Sigmoid colon (tissue), 4 donors: ENCODE measurements around the gene CCDC136.

Experiments
- EP300 ChIP-seq, 4 donors: sonication (generic); formaldehyde crosslinking; IDR thresholded peaks; one replicate each; pipeline ENCODE4 v1.6.1; 2017; ENCODE audit warnings: antibody characterized with exemption in 4 of 4
- POLR2A ChIP-seq, 2 donors: fragments of 450-650 bp; IDR thresholded peaks; one replicate each; pipeline ENCODE4 v1.6.1; 2016; ENCODE audit warnings: antibody characterized with exemption in 2 of 2, mild to moderate bottlenecking in 2 of 2, moderate library complexity in 2 of 2
- POLR2AphosphoS5 ChIP-seq, 4 donors: sonication (generic); formaldehyde crosslinking; IDR thresholded peaks; one replicate each; pipeline ENCODE4 v1.6.1; 2017; ENCODE audit warnings: antibody characterized with exemption in 4 of 4
- TF ChIP-seq, protein P1 (sequence below), 4 experiments: fragments of 450-650 bp in 3 of 4; fragments of 200-600 bp in 1 of 4; IDR thresholded peaks; one replicate each; pipeline ENCODE4 v1.5.1; 2016 to 2019; ENCODE audit warnings: antibody characterized with exemption in 4 of 4, mild to moderate bottlenecking in 3 of 4, moderate library complexity in 2 of 4

DNA sequence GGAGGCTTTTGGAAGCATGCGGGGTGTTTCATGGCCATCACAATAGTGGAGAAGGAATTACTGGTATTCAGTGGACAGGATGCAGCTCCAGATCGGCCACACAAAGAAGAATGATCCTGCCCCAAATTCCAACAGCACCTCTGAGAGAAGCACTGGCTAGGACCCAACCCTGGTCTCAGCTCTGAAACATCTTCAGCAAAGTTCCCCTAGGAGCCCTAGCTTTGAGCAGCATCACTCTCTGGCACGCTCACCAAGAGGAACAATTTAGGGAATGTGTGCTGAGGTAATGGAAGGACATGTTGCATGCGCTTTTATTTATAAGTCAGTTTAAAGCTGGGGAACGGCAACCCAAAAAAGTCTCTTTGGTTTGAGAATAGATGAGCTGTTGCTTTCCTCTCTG, 10.6 kb upstream of the CCDC136 start:
- TF ChIP-seq POLR2AphosphoS5 (IDR thresholded peaks at IDR 0.05) (no peak), EP300 (IDR thresholded peaks at IDR 0.05) (no peak), POLR2A (IDR thresholded peaks at IDR 0.05) (no peak)
- TF ChIP-seq, protein P1, sequence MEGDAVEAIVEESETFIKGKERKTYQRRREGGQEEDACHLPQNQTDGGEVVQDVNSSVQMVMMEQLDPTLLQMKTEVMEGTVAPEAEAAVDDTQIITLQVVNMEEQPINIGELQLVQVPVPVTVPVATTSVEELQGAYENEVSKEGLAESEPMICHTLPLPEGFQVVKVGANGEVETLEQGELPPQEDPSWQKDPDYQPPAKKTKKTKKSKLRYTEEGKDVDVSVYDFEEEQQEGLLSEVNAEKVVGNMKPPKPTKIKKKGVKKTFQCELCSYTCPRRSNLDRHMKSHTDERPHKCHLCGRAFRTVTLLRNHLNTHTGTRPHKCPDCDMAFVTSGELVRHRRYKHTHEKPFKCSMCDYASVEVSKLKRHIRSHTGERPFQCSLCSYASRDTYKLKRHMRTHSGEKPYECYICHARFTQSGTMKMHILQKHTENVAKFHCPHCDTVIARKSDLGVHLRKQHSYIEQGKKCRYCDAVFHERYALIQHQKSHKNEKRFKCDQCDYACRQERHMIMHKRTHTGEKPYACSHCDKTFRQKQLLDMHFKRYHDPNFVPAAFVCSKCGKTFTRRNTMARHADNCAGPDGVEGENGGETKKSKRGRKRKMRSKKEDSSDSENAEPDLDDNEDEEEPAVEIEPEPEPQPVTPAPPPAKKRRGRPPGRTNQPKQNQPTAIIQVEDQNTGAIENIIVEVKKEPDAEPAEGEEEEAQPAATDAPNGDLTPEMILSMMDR (IDR thresholded peaks at IDR 0.05), result no peak
